NB4 (cell line): Measurements from ENCODE around the gene GLT8D2.
"Not testable (repeated sequence)": the region's sequence is repeated elsewhere in the genome, so short reads cannot be mapped to it uniquely, and the experiment has no call there.

Source experiments
- DNase-seq: peaks from one replicate; pipeline ENCODE4 v3.0.0; 2010; ENCODE audit warnings: low read depth
- H3K4me3 ChIP-seq: one replicate; pipeline ENCODE4 v1.5.1; 2011; ENCODE audit warnings: mild to moderate bottlenecking, low read depth, low read length, moderate library complexity
- CTCF ChIP-seq: IDR thresholded peaks from one replicate; pipeline ENCODE4 v1.5.1; 2012; ENCODE audit warnings: low read depth, low read length
- MAX ChIP-seq: IDR thresholded peaks from 2 replicates; pipeline ENCODE4 v1.6.1; 2011; ENCODE audit warnings: low read depth, low read length
- MYC ChIP-seq: IDR thresholded peaks from 2 replicates; pipeline ENCODE4 v1.6.1; 2011; ENCODE audit warnings: low read depth, low read length
- POLR2A ChIP-seq: IDR thresholded peaks from 2 replicates; pipeline ENCODE4 v1.6.1; 2011; ENCODE audit warnings: mild to moderate bottlenecking; ENCODE audit not compliant: insufficient read length; ENCODE audit errors: extremely low read depth

Gene GLT8D2

DNA sequence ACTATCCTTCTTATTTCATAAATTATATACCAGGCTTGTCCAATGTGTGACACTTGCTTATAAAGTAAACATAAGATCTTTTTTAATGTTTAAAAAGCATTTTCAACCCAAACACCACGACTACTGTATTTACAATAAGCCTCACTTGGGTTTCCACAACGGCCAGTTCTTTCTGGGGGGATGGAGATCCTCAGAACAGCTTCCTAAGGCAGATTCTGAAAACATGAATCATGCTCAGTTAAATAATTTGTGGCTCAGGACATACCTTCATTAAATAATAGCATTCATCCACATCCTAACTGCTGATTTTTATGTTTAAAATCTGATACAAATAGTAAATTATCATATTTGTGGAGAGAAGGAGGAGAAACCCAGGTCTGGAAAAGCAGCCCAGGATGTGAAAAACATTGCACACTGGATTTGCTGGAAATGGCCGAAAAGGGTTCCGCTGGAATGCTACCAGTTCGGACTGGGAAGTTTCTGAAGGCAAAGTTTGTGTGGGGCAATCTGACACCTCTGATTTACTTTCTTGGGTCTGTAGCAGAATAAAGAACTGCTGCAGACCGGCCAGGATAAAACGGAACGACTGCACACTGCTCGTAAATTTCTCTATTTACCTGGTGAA is 597 bp downstream of the GLT8D2 start:
- H3K4me3 ChIP-seq: no peak overlapping the region
- no peak for DNase-seq
- no peak for TF ChIP-seq MYC
- no peak for TF ChIP-seq CTCF
- no peak for TF ChIP-seq POLR2A
- no peak for TF ChIP-seq MAX

DNA sequence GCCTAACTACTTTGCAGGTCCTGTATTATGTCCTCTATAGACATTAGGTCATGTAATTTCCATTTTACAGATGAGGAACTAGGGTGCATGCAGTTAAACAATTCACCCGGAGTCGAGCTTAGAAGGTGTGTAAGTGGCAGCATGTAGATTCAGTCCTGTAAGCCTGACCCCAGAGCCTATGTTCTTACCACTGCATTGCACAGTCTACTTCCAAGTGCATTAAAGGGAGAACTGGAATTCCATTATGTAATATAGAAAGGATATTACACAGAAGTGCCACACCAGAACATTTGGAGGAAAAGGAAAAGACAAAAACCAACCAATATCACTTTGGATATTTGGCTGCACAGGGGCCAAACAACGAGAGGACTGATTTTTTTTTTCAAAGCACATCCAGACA is 1.2 kb downstream of the GLT8D2 start:
- no peak for TF ChIP-seq CTCF
- no peak for TF ChIP-seq MYC
- TF ChIP-seq POLR2A: no peak
- no peak for TF ChIP-seq MAX
- no peak overlapping the region for H3K4me3 ChIP-seq
- no peak for DNase-seq

DNA sequence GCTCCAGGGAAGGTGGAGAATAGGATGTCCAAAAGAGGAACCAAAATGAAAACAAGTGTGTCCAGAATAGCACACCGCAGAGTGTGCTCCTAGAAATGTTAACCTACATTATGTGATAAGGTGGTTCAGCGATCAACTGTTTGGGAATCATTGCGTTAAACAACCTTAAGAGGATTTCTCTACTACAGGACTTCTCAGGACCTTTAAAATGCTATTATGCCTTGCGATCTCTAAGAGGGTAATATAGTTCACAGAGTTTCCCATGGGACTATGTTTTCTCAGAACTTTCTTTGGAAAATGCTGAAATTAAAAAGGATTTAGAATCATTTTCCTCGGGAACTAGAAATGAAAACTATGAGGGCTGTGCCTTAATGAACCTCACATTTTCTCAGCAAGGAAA is 1.8 kb downstream of the GLT8D2 start:
- H3K4me3 ChIP-seq: no peak overlapping the region

GRCh38 chr12:104046306-104046705 is 3.7 kb downstream of the GLT8D2 start:
- DNase-seq: no peak
- H3K4me3 ChIP-seq: no peak overlapping the region

More for the DNA sequence above, 1.8 kb downstream of the GLT8D2 start:
- no peak for DNase-seq
- TF ChIP-seq POLR2A: no peak
- no peak for TF ChIP-seq MAX
- TF ChIP-seq MYC: no peak
- no peak for TF ChIP-seq CTCF

DNA sequence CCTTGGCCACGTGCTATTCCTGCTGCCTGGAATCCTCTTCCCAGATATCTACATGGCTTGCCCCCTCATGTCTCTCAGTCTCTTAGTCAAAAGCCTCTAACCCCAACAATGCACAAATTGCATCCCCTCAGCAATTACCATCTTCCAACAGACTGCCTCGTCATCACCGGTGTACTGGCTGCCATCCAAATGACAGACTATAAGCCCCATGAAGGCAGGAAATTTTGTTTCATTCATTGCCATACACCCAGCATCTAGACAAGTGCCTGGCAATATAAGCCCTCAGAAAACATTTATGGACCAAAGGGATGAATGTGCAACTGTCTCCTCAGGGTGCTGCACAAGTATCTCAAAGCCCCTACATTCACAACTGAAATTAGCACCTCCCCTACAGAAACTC is 5.8 kb downstream of the GLT8D2 start:
- H3K4me3 ChIP-seq: no peak overlapping the region
- DNase-seq: no peak
- TF ChIP-seq POLR2A (no peak), CTCF (no peak), MAX (no peak), MYC (no peak)

More at GRCh38 chr12:104046306-104046705, 3.7 kb downstream of the GLT8D2 start:
- TF ChIP-seq MYC (no peak), CTCF (no peak), MAX (no peak), POLR2A (no peak)

GRCh38 chr12:104042580-104042979 is 7.4 kb downstream of the GLT8D2 start:
- no peak for DNase-seq
- no peak overlapping the region for H3K4me3 ChIP-seq
- TF ChIP-seq MYC (no peak), CTCF (no peak), POLR2A (no peak), MAX (no peak)

- not testable (repeated sequence) for H3K4me3 ChIP-seq, DNase-seq
These were observed 10.2 kb downstream of the GLT8D2 start for GRCh38 chr12:104039769-104040168.

DNA sequence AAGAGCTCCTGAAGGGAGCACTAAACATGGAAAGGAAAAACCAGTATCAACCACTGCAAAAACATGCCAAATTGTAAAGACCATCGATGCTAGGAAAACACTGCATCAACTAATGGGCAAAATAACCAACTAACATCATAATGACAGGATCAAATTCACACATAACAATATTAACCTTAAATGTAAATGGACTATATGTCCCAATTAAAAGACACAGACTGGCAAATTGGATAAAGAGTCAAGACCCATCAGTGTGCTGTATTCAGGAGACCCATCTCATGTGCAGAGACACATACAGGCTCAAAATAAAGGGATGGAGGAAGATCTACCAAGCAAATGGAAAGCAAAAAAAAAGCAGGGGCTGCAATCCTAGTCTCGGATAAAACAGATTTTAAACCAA is 13.8 kb downstream of the GLT8D2 start:
- not testable (repeated sequence) for DNase-seq, H3K4me3 ChIP-seq

GRCh38 chr12:104030596-104030995 is 19.4 kb downstream of the GLT8D2 start:
- not testable (repeated sequence) for H3K4me3 ChIP-seq, DNase-seq
